ENCODE data around the gene GLIS1.
"Not testable (repeated sequence)": the region's sequence is repeated elsewhere in the genome, so short reads cannot be mapped to it uniquely, and the experiment has no call there.

GLIS1 gene

GRCh38 chr1:53555620-53556326 is 183.2 kb downstream of the GLIS1 start:
- H3K4me1 ChIP-seq (ENCODE audit: control insufficient read depth, low read depth, low read length), result peaks cover 15% of the 10 kb centered on the region
- not testable (repeated sequence) for H3K27me3 ChIP-seq (ENCODE audit: control insufficient read depth, insufficient read depth, low read length); H3K36me3 ChIP-seq (ENCODE audit: control insufficient read depth, low read depth, low read length); H3K4me3 ChIP-seq (ENCODE audit: low read length); H3K27ac ChIP-seq (ENCODE audit: low read length); H3K9ac ChIP-seq (ENCODE audit: low read length); H3K9me3 ChIP-seq (ENCODE audit: control insufficient read depth, low read depth, low read length)

- H3K4me3 ChIP-seq (ENCODE audit: low read length), result no peak overlapping the region
- no peaks in the 10 kb centered on the region for H3K27me3 ChIP-seq (ENCODE audit: control insufficient read depth, insufficient read depth, low read length)
- H3K9me3 ChIP-seq (ENCODE audit: control insufficient read depth, low read depth, low read length), result no peaks in the 10 kb centered on the region
- H3K36me3 ChIP-seq (ENCODE audit: control insufficient read depth, low read depth, low read length), result no peaks in the 10 kb centered on the region
- H3K27ac ChIP-seq (ENCODE audit: low read length), result no peak overlapping the region
- H3K9ac ChIP-seq (ENCODE audit: low read length), result no peak overlapping the region
- H3K4me1 ChIP-seq (ENCODE audit: control insufficient read depth, low read depth, low read length), result peaks cover 14% of the 10 kb centered on the region
Measured at GRCh38 chr1:53554592-53555305, 184.2 kb downstream of the GLIS1 start.

GRCh38 chr1:53553734-53554509 is 185.0 kb downstream of the GLIS1 start:
- H3K4me3 ChIP-seq (ENCODE audit: low read length), result no peak overlapping the region
- H3K36me3 ChIP-seq (ENCODE audit: control insufficient read depth, low read depth, low read length), result no peaks in the 10 kb centered on the region
- peaks cover 12% of the 10 kb centered on the region for H3K4me1 ChIP-seq (ENCODE audit: control insufficient read depth, low read depth, low read length)
- no peak overlapping the region for H3K27ac ChIP-seq (ENCODE audit: low read length)
- no peaks in the 10 kb centered on the region for H3K27me3 ChIP-seq (ENCODE audit: control insufficient read depth, insufficient read depth, low read length)
- H3K9me3 ChIP-seq (ENCODE audit: control insufficient read depth, low read depth, low read length), result no peaks in the 10 kb centered on the region
- H3K9ac ChIP-seq (ENCODE audit: low read length), result no peak overlapping the region

- no peak overlapping the region for H3K9ac ChIP-seq (ENCODE audit: low read length)
- H3K4me3 ChIP-seq (ENCODE audit: low read length), result no peak overlapping the region
- H3K4me1 ChIP-seq (ENCODE audit: control insufficient read depth, low read depth, low read length), result peaks cover 12% of the 10 kb centered on the region
- no peaks in the 10 kb centered on the region for H3K9me3 ChIP-seq (ENCODE audit: control insufficient read depth, low read depth, low read length)
- no peak overlapping the region for H3K27ac ChIP-seq (ENCODE audit: low read length)
- no peaks in the 10 kb centered on the region for H3K36me3 ChIP-seq (ENCODE audit: control insufficient read depth, low read depth, low read length)
- H3K27me3 ChIP-seq (ENCODE audit: control insufficient read depth, insufficient read depth, low read length), result no peaks in the 10 kb centered on the region
Measured at GRCh38 chr1:53552981-53553733, 185.8 kb downstream of the GLIS1 start.

GRCh38 chr1:53552146-53552861 is 186.7 kb downstream of the GLIS1 start:
- Histone ChIP-seq H3K4me1 (ENCODE audit: control insufficient read depth, low read depth, low read length) (peaks cover 12% of the 10 kb centered on the region), H3K4me3 (ENCODE audit: low read length) (no peak overlapping the region), H3K27me3 (ENCODE audit: control insufficient read depth, insufficient read depth, low read length) (no peaks in the 10 kb centered on the region), H3K9ac (ENCODE audit: low read length) (no peak overlapping the region), H3K9me3 (ENCODE audit: control insufficient read depth, low read depth, low read length) (no peaks in the 10 kb centered on the region), H3K27ac (ENCODE audit: low read length) (no peak overlapping the region), H3K36me3 (ENCODE audit: control insufficient read depth, low read depth, low read length) (no peaks in the 10 kb centered on the region)

- Histone ChIP-seq H3K4me1 (ENCODE audit: control insufficient read depth, low read depth, low read length) (peaks cover 12% of the 10 kb centered on the region), H3K27me3 (ENCODE audit: control insufficient read depth, insufficient read depth, low read length) (no peaks in the 10 kb centered on the region), H3K9me3 (ENCODE audit: control insufficient read depth, low read depth, low read length) (no peaks in the 10 kb centered on the region), H3K27ac (ENCODE audit: low read length) (no peak overlapping the region), H3K9ac (ENCODE audit: low read length) (no peak overlapping the region), H3K36me3 (ENCODE audit: control insufficient read depth, low read depth, low read length) (no peaks in the 10 kb centered on the region), H3K4me3 (ENCODE audit: low read length) (no peak overlapping the region)
Measured at GRCh38 chr1:53551428-53551995, 187.5 kb downstream of the GLIS1 start.

GRCh38 chr1:53550201-53550741 is 188.7 kb downstream of the GLIS1 start:
- Histone ChIP-seq H3K9me3 (ENCODE audit: control insufficient read depth, low read depth, low read length) (no peaks in the 10 kb centered on the region), H3K4me3 (ENCODE audit: low read length) (no peak overlapping the region), H3K4me1 (ENCODE audit: control insufficient read depth, low read depth, low read length) (peaks cover 12% of the 10 kb centered on the region), H3K9ac (ENCODE audit: low read length) (no peak overlapping the region), H3K36me3 (ENCODE audit: control insufficient read depth, low read depth, low read length) (no peaks in the 10 kb centered on the region), H3K27ac (ENCODE audit: low read length) (no peak overlapping the region), H3K27me3 (ENCODE audit: control insufficient read depth, insufficient read depth, low read length) (no peaks in the 10 kb centered on the region)

- no peaks in the 10 kb centered on the region for H3K27me3 ChIP-seq (ENCODE audit: control insufficient read depth, insufficient read depth, low read length)
- H3K4me1 ChIP-seq (ENCODE audit: control insufficient read depth, low read depth, low read length), result peaks cover 12% of the 10 kb centered on the region
- H3K4me3 ChIP-seq (ENCODE audit: low read length), result no peak overlapping the region
- H3K36me3 ChIP-seq (ENCODE audit: control insufficient read depth, low read depth, low read length), result no peaks in the 10 kb centered on the region
- no peak overlapping the region for H3K9ac ChIP-seq (ENCODE audit: low read length)
- H3K9me3 ChIP-seq (ENCODE audit: control insufficient read depth, low read depth, low read length), result no peaks in the 10 kb centered on the region
- no peak overlapping the region for H3K27ac ChIP-seq (ENCODE audit: low read length)
Measured at GRCh38 chr1:53549781-53550180, 189.2 kb downstream of the GLIS1 start.

- Histone ChIP-seq H3K9ac (ENCODE audit: low read length) (no peak overlapping the region), H3K27me3 (ENCODE audit: control insufficient read depth, insufficient read depth, low read length) (no peaks in the 10 kb centered on the region), H3K27ac (ENCODE audit: low read length) (no peak overlapping the region), H3K4me3 (ENCODE audit: low read length) (no peak overlapping the region), H3K36me3 (ENCODE audit: control insufficient read depth, low read depth, low read length) (no peaks in the 10 kb centered on the region), H3K9me3 (ENCODE audit: control insufficient read depth, low read depth, low read length) (no peaks in the 10 kb centered on the region), H3K4me1 (ENCODE audit: control insufficient read depth, low read depth, low read length) (peaks cover 12% of the 10 kb centered on the region)
Measured at GRCh38 chr1:53549287-53549686, 189.7 kb downstream of the GLIS1 start.

GRCh38 chr1:53548031-53548491 is 190.9 kb downstream of the GLIS1 start:
- Histone ChIP-seq H3K9ac (ENCODE audit: low read length) (no peak overlapping the region), H3K4me3 (ENCODE audit: low read length) (no peak overlapping the region), H3K4me1 (ENCODE audit: control insufficient read depth, low read depth, low read length) (peaks cover 12% of the 10 kb centered on the region), H3K9me3 (ENCODE audit: control insufficient read depth, low read depth, low read length) (no peaks in the 10 kb centered on the region), H3K27ac (ENCODE audit: low read length) (no peak overlapping the region), H3K27me3 (ENCODE audit: control insufficient read depth, insufficient read depth, low read length) (no peaks in the 10 kb centered on the region), H3K36me3 (ENCODE audit: control insufficient read depth, low read depth, low read length) (no peaks in the 10 kb centered on the region)

All from iPS-18a (cell line).